HEK293 (cell line): ENCODE results near the gene CNPY2.
A peak's percentile ranks its signal among the peaks of the same experiment; 100 is the strongest.
"Not testable (repeated sequence)": the region's sequence is repeated elsewhere in the genome, so short reads cannot be mapped to it uniquely, and the experiment has no call there.

ENCODE experiments used
- CTCF ChIA-PET: fragments of 350-600 bp; formaldehyde crosslinking; extraction: SDS; loops from one replicate; lab custom pipeline; 2021; ENCODE audit warnings: antibody characterized with exemption; lab: Yijun Ruan, JAX
- POLR2A ChIA-PET: fragments of 300-600 bp; formaldehyde crosslinking; extraction: SDS; loops from one replicate; lab custom pipeline; 2020; ENCODE audit warnings: antibody characterized with exemption, inconsistent platforms; lab: Yijun Ruan, JAX
- H3K27ac ChIP-seq: fragments of 200-500 bp; sonication (Bioruptor generic); 2 replicates; pipeline ENCODE4 v1.5.1; 2014; ENCODE audit warnings: low read depth, low read length, control low read depth, inconsistent platforms; ENCODE audit errors: extremely low read depth
- H3K36me3 ChIP-seq, 2 experiments: fragments of 200-500 bp in 1 of 2; sonication (Bioruptor generic) in 1 of 2; 1 replicate in 1 of 2; 2 replicates in 1 of 2; pipeline ENCODE4 v1.5.1; 2014 to 2017; ENCODE audit warnings: inconsistent platforms in 2 of 2, low read length in 2 of 2; ENCODE audit not compliant: control insufficient read depth in 2 of 2, insufficient read depth in 1 of 2
- H3K4me1 ChIP-seq: fragments of 200-500 bp; sonication (Bioruptor generic); 2 replicates; pipeline ENCODE4 v1.5.1; 2014; ENCODE audit warnings: mild to moderate bottlenecking, low read length, inconsistent platforms; ENCODE audit not compliant: control insufficient read depth, insufficient read depth
- H3K4me3 ChIP-seq: 2 replicates; pipeline ENCODE4 v1.5.1; 2011; ENCODE audit warnings: low read depth, mild to moderate bottlenecking, control low read depth, low read length, moderate library complexity
- H3K9me3 ChIP-seq: fragments of 200-500 bp; sonication (Bioruptor generic); 2 replicates; pipeline ENCODE4 v1.5.1; 2014; ENCODE audit warnings: low read depth, low read length, inconsistent platforms; ENCODE audit not compliant: control insufficient read depth, insufficient read depth
- GLI2 ChIP-seq: fragments of 450-650 bp; formaldehyde crosslinking; IDR thresholded peaks from 2 replicates; pipeline ENCODE4; 2017; ENCODE audit warnings: missing biosample characterization, missing genetic modification characterization, low read depth, borderline replicate concordance
- HOXC10 ChIP-seq: sonication (generic); formaldehyde crosslinking; IDR thresholded peaks from 2 replicates; pipeline ENCODE4 v1.8.1; 2023; ENCODE audit warnings: mild to moderate bottlenecking, missing genetic modification reagents
- MEIS1 ChIP-seq: sonication (generic); formaldehyde crosslinking; IDR thresholded peaks from 2 replicates; pipeline ENCODE4 v1.8.1; 2022; ENCODE audit warnings: missing genetic modification reagents, mild to moderate bottlenecking, borderline replicate concordance
- MYNN ChIP-seq: fragments of 450-650 bp; formaldehyde crosslinking; IDR thresholded peaks from 2 replicates; pipeline ENCODE4 v1.5.1; 2016; ENCODE audit warnings: missing biosample characterization, missing genetic modification characterization, borderline replicate concordance
- OVOL3 ChIP-seq: fragments of 450-650 bp; formaldehyde crosslinking; IDR thresholded peaks from 2 replicates; pipeline ENCODE4 v1.5.1; 2016; ENCODE audit warnings: missing biosample characterization, missing genetic modification characterization
- REPIN1 ChIP-seq: fragments of 450-650 bp; formaldehyde crosslinking; IDR thresholded peaks from 2 replicates; pipeline ENCODE4 v1.5.1; 2017; ENCODE audit warnings: missing biosample characterization, missing genetic modification characterization, low read depth
- SETDB1 ChIP-seq: IDR thresholded peaks from one replicate; pipeline ENCODE4 v1.6.1; 2017; ENCODE audit warnings: mild to moderate bottlenecking, low read length, moderate library complexity, mixed read lengths; ENCODE audit not compliant: insufficient read length
- YY2 ChIP-seq: fragments of 450-650 bp; formaldehyde crosslinking; IDR thresholded peaks from 2 replicates; pipeline ENCODE4 v1.5.1; 2016; ENCODE audit warnings: missing biosample characterization, missing genetic modification characterization
- ZBTB17 ChIP-seq: fragments of 450-650 bp; formaldehyde crosslinking; IDR thresholded peaks from 2 replicates; pipeline ENCODE4 v1.5.1; 2016; ENCODE audit warnings: missing biosample characterization, missing genetic modification characterization
- ZNF132 ChIP-seq: fragments of 450-650 bp; formaldehyde crosslinking; IDR thresholded peaks from 2 replicates; pipeline ENCODE4 v1.5.1; 2017; ENCODE audit warnings: missing biosample characterization, missing genetic modification characterization, borderline replicate concordance
- ZNF184 ChIP-seq: fragments of 450-650 bp; IDR thresholded peaks from 2 replicates; pipeline ENCODE4 v1.5.1; 2018; ENCODE audit warnings: missing biosample characterization, mild to moderate bottlenecking, missing genetic modification characterization
- ZNF221 ChIP-seq: fragments of 450-650 bp; formaldehyde crosslinking; IDR thresholded peaks from 2 replicates; pipeline ENCODE4 v1.5.1; 2017; ENCODE audit warnings: missing biosample characterization, missing genetic modification characterization, borderline replicate concordance
- ZNF248 ChIP-seq: fragments of 450-650 bp; formaldehyde crosslinking; IDR thresholded peaks from 2 replicates; pipeline ENCODE4 v1.5.1; 2017; ENCODE audit warnings: missing biosample characterization, missing genetic modification characterization
- ZNF596 ChIP-seq: fragments of 450-650 bp; IDR thresholded peaks from 2 replicates; pipeline ENCODE4 v1.5.0; 2018; ENCODE audit warnings: missing biosample characterization, mild to moderate bottlenecking, missing genetic modification characterization, moderate library complexity
- TF ChIP-seq, protein P1 (sequence below): fragments of 450-650 bp; formaldehyde crosslinking; IDR thresholded peaks from 2 replicates; pipeline ENCODE4 v1.5.1; 2016; ENCODE audit warnings: missing biosample characterization, missing genetic modification characterization, borderline replicate concordance
- TF ChIP-seq, protein P2 (sequence below): fragments of 450-650 bp; formaldehyde crosslinking; IDR thresholded peaks from 2 replicates; pipeline ENCODE4 v1.5.1; 2016; ENCODE audit warnings: missing biosample characterization, missing genetic modification characterization
- TF ChIP-seq, protein P3 (sequence below): fragments of 450-650 bp; formaldehyde crosslinking; IDR thresholded peaks from 2 replicates; pipeline ENCODE4 v1.5.1; 2016; ENCODE audit warnings: missing biosample characterization, missing genetic modification characterization
- TF ChIP-seq, protein P4 (sequence below): fragments of 450-650 bp; formaldehyde crosslinking; IDR thresholded peaks from 2 replicates; pipeline ENCODE4 v1.5.1; 2017; ENCODE audit warnings: missing biosample characterization, mild to moderate bottlenecking, missing genetic modification characterization, moderate library complexity
- TF ChIP-seq, protein P5 (sequence below): fragments of 450-650 bp; formaldehyde crosslinking; IDR thresholded peaks from 2 replicates; pipeline ENCODE4 v1.5.1; 2016; ENCODE audit warnings: missing biosample characterization, missing genetic modification characterization
- TF ChIP-seq, protein P6 (sequence below): fragments of 450-650 bp; formaldehyde crosslinking; IDR thresholded peaks from 2 replicates; pipeline ENCODE4 v1.5.1; 2016; ENCODE audit warnings: missing biosample characterization, missing genetic modification characterization

The CNPY2 gene

DNA sequence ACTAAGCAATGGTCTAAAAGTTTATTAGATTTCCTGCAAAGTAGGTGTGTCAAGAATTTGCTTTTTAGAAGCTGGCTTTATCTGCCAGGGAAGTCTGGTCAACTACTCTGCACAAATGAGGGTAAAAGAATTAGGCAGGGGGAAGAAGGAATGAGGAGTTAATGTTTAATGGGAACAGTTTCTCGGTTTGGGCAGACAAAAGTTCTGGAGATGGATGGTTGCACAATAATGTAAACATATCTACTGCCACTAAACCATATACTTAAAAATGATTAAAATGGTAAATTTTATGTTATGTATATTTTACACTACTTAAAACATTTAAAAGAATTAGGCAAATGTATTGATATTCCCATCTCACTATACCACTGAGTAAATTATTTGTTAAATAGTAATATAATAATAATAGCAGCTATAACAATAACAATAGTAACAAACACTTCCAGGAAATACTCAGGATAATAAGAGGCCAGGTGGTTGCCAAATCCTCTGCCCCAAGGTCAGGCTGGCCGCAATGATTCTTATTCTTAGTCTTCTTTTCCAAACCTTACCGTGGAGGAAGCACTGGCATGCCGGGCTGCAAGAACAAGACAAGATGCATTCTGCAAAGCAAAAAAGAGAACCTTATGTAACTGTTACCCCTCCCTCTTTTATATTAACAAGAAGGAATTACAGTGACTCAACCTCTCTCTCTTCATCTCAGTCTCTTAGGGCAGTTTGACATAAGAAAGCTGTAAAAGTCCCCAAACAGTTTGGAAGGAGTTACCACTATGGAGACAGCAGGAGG is 29.6 kb downstream of the CNPY2 start:
- H3K27ac ChIP-seq: no peak overlapping the region
- ChIA-PET POLR2A (interaction anchor here (1.0 to 1.5 kb wide), 3 partner anchors 11 to 13 kb away, joined by 4 to 6 read pairs (median 6); no protein-coding TSS in a partner anchor), CTCF (interaction anchor here (0.6 to 2.2 kb wide), 5 partner anchors 11 to 823 kb away, joined by 3 to 9 read pairs (median 3); partner anchors contain the start of gene ANKRD52)
- H3K4me1 ChIP-seq: no peaks in the 10 kb centered on the region
- H3K9me3 ChIP-seq: no peaks in the 10 kb centered on the region
- peaks cover 50 to 78% of the 10 kb centered on the region in 2 experiments for H3K36me3 ChIP-seq
- TF ChIP-seq, protein P1, sequence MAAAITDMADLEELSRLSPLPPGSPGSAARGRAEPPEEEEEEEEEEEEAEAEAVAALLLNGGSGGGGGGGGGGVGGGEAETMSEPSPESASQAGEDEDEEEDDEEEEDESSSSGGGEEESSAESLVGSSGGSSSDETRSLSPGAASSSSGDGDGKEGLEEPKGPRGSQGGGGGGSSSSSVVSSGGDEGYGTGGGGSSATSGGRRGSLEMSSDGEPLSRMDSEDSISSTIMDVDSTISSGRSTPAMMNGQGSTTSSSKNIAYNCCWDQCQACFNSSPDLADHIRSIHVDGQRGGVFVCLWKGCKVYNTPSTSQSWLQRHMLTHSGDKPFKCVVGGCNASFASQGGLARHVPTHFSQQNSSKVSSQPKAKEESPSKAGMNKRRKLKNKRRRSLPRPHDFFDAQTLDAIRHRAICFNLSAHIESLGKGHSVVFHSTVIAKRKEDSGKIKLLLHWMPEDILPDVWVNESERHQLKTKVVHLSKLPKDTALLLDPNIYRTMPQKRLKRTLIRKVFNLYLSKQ (tag by site-specific recombination): no peak
- no peak for TF ChIP-seq REPIN1 (tag by site-specific recombination)
- no peak for TF ChIP-seq MYNN (tag by site-specific recombination)
- TF ChIP-seq HOXC10 (CRISPR knock-in tag): no peak
- TF ChIP-seq, protein P2, sequence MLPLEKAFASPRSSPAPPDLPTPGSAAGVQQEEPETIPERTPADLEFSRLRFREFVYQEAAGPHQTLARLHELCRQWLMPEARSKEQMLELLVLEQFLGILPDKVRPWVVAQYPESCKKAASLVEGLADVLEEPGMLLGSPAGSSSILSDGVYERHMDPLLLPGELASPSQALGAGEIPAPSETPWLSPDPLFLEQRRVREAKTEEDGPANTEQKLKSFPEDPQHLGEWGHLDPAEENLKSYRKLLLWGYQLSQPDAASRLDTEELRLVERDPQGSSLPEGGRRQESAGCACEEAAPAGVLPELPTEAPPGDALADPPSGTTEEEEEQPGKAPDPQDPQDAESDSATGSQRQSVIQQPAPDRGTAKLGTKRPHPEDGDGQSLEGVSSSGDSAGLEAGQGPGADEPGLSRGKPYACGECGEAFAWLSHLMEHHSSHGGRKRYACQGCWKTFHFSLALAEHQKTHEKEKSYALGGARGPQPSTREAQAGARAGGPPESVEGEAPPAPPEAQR: no peak
- TF ChIP-seq ZBTB17 (tag by site-specific recombination): no peak
- no peak for TF ChIP-seq ZNF248 (tag by site-specific recombination)
- TF ChIP-seq SETDB1: no peak
- TF ChIP-seq YY2: no peak
- TF ChIP-seq ZNF184 (tag by site-specific recombination): no peak
- no peak for TF ChIP-seq ZNF132 (tag by site-specific recombination)
- TF ChIP-seq, all 188 proteins: peak for 0
- no peak overlapping the region for H3K4me3 ChIP-seq

DNA sequence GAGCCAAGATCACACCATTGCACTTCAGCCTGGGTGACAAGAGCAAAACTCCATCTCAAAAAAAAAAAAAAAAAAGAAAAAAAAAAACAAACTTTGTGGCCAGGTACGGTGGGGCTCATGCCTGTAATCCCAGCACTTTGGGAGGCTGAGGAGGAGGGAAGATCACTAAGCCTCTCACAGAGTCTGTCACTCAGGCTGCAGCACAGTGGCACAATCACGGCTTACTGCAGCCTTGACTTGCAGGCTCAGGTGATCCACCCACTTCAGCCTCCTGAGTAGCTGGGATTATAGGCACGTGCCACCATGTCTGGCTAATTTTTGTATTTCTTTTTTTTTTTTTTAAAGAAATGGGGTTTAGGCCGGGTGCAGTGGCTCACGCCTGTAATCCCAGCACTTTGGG is 31.5 kb downstream of the CNPY2 start:
- peaks cover 68 to 80% of the 10 kb centered on the region in 2 experiments for H3K36me3 ChIP-seq
- CTCF ChIA-PET: interaction anchor here (0.6 kb wide), 1 partner anchor 9 kb away, joined by 3 read pairs; no protein-coding TSS in a partner anchor
- H3K27ac ChIP-seq, H3K9me3 ChIP-seq, H3K4me3 ChIP-seq, H3K4me1 ChIP-seq: not testable (repeated sequence)
- POLR2A ChIA-PET: interaction anchor here (1.3 kb wide), 1 partner anchor 18 kb away, joined by 3 read pairs; no protein-coding TSS in a partner anchor
- TF ChIP-seq, protein P3, sequence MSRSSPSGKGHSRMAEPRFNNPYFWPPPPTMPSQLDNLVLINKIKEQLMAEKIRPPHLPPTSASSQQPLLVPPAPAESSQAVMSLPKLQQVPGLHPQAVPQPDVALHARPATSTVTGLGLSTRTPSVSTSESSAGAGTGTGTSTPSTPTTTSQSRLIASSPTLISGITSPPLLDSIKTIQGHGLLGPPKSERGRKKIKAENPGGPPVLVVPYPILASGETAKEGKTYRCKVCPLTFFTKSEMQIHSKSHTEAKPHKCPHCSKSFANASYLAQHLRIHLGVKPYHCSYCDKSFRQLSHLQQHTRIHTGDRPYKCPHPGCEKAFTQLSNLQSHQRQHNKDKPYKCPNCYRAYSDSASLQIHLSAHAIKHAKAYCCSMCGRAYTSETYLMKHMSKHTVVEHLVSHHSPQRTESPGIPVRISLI (tag by site-specific recombination): peak; percentile 67

DNA sequence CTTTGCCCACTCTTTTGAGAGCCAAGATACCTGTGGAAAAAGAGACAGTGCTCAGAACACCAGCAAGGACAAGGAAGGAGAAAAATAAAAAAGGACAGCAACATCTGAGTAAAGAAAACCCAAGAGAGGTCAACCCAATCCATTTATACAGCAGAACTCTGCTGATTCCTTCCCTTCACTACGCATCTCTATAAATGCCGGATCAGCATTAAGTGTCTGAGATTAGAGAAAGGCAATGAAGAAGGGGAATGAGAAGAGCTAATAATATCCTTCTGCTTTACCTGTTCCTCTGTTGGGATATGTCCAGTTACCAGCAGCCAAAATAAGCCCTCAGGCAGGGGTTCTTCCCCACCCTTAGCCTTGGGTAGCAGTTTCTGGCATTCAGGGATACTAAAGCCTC is 33.2 kb downstream of the CNPY2 start:
- H3K9me3 ChIP-seq: no peaks in the 10 kb centered on the region
- ChIA-PET POLR2A (no interaction called here), CTCF (interaction anchor here (0.9 to 1.7 kb wide), 2 partner anchors 16 to 24 kb away, joined by 3 to 4 read pairs; partner anchors contain the start of genes ANKRD52 and COQ10A)
- H3K27ac ChIP-seq: no peak overlapping the region
- H3K36me3 ChIP-seq: peaks cover 76 to 84% of the 10 kb centered on the region in 2 experiments
- H3K4me3 ChIP-seq: no peak overlapping the region
- H3K4me1 ChIP-seq: no peaks in the 10 kb centered on the region
- TF ChIP-seq, protein P4, sequence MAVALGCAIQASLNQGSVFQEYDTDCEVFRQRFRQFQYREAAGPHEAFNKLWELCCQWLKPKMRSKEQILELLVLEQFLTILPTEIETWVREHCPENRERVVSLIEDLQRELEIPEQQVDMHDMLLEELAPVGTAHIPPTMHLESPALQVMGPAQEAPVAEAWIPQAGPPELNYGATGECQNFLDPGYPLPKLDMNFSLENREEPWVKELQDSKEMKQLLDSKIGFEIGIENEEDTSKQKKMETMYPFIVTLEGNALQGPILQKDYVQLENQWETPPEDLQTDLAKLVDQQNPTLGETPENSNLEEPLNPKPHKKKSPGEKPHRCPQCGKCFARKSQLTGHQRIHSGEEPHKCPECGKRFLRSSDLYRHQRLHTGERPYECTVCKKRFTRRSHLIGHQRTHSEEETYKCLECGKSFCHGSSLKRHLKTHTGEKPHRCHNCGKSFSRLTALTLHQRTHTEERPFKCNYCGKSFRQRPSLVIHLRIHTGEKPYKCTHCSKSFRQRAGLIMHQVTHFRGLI (tag by site-specific recombination): no peak
- TF ChIP-seq GLI2 (tag by site-specific recombination) (no peak), MEIS1 (no peak), ZNF596 (tag by site-specific recombination) (no peak), ZNF221 (no peak), OVOL3 (tag by site-specific recombination) (no peak)
- TF ChIP-seq, protein P5, sequence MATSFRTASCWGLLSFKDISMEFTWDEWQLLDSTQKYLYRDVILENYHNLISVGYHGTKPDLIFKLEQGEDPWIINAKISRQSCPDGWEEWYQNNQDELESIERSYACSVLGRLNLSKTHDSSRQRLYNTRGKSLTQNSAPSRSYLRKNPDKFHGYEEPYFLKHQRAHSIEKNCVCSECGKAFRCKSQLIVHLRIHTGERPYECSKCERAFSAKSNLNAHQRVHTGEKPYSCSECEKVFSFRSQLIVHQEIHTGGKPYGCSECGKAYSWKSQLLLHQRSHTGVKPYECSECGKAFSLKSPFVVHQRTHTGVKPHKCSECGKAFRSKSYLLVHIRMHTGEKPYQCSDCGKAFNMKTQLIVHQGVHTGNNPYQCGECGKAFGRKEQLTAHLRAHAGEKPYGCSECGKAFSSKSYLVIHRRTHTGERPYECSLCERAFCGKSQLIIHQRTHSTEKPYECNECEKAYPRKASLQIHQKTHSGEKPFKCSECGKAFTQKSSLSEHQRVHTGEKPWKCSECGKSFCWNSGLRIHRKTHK (tag by site-specific recombination): no peak
- TF ChIP-seq, protein P6, sequence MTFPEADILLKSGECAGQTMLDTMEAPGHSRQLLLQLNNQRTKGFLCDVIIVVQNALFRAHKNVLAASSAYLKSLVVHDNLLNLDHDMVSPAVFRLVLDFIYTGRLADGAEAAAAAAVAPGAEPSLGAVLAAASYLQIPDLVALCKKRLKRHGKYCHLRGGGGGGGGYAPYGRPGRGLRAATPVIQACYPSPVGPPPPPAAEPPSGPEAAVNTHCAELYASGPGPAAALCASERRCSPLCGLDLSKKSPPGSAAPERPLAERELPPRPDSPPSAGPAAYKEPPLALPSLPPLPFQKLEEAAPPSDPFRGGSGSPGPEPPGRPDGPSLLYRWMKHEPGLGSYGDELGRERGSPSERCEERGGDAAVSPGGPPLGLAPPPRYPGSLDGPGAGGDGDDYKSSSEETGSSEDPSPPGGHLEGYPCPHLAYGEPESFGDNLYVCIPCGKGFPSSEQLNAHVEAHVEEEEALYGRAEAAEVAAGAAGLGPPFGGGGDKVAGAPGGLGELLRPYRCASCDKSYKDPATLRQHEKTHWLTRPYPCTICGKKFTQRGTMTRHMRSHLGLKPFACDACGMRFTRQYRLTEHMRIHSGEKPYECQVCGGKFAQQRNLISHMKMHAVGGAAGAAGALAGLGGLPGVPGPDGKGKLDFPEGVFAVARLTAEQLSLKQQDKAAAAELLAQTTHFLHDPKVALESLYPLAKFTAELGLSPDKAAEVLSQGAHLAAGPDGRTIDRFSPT: no peak
